Measurements from ENCODE around the gene FAM227B.

- TF ChIP-seq CTCF (IDR thresholded peaks at IDR 0.05) = no peak
- no peak for TF ChIP-seq EP300 (IDR thresholded peaks at IDR 0.05)
These were observed 248.3 kb downstream of the FAM227B start for GRCh38 chr15:49372366-49372765.
